MM.1S (cell line): ENCODE data around the gene TLE5.

ENCODE experiments used
- EZH2 ChIP-seq: fragments of 300-600 bp; sonication (generic); optimal IDR thresholded peaks from 2 replicates; pipeline ENCODE3; 2017; ENCODE audit warnings: low read depth, mild to moderate bottlenecking, antibody characterized with exemption, low read length, mixed read lengths
- EZH2phosphoT487 ChIP-seq: fragments of 300-600 bp; sonication (generic); IDR thresholded peaks from 2 replicates; pipeline ENCODE4 v1.6.1; 2018; ENCODE audit warnings: antibody characterized with exemption, low read length
- TF ChIP-seq, protein P1 (sequence below): fragments of 300-600 bp; sonication (generic); IDR thresholded peaks from 2 replicates; pipeline ENCODE4 v1.5.1; 2016; ENCODE audit warnings: antibody characterized with exemption, low read length, mixed read lengths

DNA sequence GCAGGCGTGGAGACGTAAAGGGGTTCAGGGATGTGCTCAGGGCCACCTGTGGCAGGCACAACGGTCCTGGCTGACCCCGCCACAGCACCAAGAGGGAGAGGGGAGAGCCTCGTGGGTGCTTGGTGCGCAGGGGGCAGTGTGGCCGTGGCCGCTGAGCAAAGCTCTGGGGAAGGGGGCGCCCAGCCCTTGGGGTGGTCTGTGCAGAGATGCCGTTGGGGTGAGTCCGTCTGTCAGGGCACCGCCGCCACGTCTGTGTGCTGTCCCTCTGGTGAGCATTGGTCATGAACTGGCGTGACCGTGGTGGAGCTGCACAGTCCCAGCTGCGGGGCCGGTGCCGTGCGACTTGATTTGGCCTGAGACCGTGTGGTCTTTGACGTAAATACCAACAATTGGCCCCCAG, 47.2 kb upstream of the TLE5 start:
- TF ChIP-seq EZH2phosphoT487 (no peak), EZH2 (no peak)
- TF ChIP-seq, protein P1, sequence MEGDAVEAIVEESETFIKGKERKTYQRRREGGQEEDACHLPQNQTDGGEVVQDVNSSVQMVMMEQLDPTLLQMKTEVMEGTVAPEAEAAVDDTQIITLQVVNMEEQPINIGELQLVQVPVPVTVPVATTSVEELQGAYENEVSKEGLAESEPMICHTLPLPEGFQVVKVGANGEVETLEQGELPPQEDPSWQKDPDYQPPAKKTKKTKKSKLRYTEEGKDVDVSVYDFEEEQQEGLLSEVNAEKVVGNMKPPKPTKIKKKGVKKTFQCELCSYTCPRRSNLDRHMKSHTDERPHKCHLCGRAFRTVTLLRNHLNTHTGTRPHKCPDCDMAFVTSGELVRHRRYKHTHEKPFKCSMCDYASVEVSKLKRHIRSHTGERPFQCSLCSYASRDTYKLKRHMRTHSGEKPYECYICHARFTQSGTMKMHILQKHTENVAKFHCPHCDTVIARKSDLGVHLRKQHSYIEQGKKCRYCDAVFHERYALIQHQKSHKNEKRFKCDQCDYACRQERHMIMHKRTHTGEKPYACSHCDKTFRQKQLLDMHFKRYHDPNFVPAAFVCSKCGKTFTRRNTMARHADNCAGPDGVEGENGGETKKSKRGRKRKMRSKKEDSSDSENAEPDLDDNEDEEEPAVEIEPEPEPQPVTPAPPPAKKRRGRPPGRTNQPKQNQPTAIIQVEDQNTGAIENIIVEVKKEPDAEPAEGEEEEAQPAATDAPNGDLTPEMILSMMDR = no peak
